ENCODE measurements around the gene ALLC.

The ALLC gene

GRCh38 chr2:3751806-3752205, 93.8 kb downstream of the ALLC start:
- Mint-ChIP-seq H3K4me1 (no peaks in the 10 kb centered on the region), H3K4me3 (no peak overlapping the region)
- no peak for ATAC-seq (replicated peaks)

More at GRCh38 chr2:3751806-3752205, 93.8 kb downstream of the ALLC start:
- Mint-ChIP-seq H3K27me3 (peaks cover 6 to 9% of the 10 kb centered on the region in 2 donors), H3K9me3 (peaks cover 3 to 4% of the 10 kb centered on the region in 2 donors), H3K36me3 (no peaks in the 10 kb centered on the region), H3K27ac (no peak overlapping the region)
- no peak for DNase-seq

Measured in stimulated activated naive B cell treated with anti-CD40 and anti-IgM and Interleukin-4, amounts not matched to agents 10 μg/mL and 1 μg/mL and 100 μg/mL, for 72 hours (primary cell).